Midbrain (tissue), 1 donor: ENCODE measurements around the gene PKM.

Experiments used
- DNase-seq: peaks from one replicate; lab custom pipeline; 2025; lab: John Stamatoyannopoulos, UW

The PKM gene

GRCh38 chr15:72155635-72156616 lies 75.1 kb downstream of the PKM start:
- peak; percentile 89 for DNase-seq

- DNase-seq, result peak; percentile 36
These were observed 75.9 kb downstream of the PKM start for GRCh38 chr15:72155003-72155621.

GRCh38 chr15:72154316-72154715 lies 76.7 kb downstream of the PKM start:
- DNase-seq, result no peak

GRCh38 chr15:72153269-72154000 lies 77.6 kb downstream of the PKM start:
- no peak for DNase-seq
